ENCODE results near the gene PHKB. TPM values are rescaled to one million over a fixed set of nuclear protein-coding genes. Genes with fewer than 3 reads are reported as not detected.

PHKB gene
- polyA plus RNA-seq, 3 donors: 49.8 to 53.1 (median 50.8) TPM

DNA sequence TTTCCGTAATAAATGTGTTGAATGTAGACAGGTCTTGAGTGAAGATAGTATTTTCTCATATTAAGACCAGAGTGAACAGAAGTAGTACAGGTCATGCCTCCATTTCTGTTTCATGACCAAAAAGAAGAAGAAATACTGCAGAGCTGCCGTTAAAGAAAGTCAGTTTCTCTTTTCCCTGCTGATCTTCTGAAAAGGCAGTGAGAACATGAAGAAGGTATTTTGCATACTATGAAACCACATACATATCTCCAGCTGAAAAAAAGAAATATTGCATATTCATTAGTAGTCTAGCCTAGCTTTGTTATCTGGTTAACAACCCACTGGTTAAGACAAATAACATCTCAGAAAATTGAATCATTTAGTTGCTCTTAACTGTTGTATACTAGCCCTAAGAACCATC is 138.4 kb downstream of the PHKB start:
- Histone ChIP-seq H4K20me1 (ENCODE audit: insufficient read depth, low read length) (no peaks in the 10 kb centered on the region), H2AFZ (ENCODE audit: insufficient read depth, low read depth, low read length, poor library complexity, severe bottlenecking) (no peak overlapping the region), H3K4me1 (ENCODE audit: control insufficient read depth in 1 of 2, insufficient read depth in 2 of 2, low read length in 2 of 2) (no peaks in the 10 kb centered on the region), H3K4me2 (replicated peaks; ENCODE audit: extremely low read depth, low read length, poor library complexity, severe bottlenecking) (no peak overlapping the region), H3K36me3 (replicated peaks in 1 of 2; ENCODE audit: control insufficient read depth in 1 of 2, insufficient read depth in 2 of 2, low read length in 2 of 2) (peaks cover 24 to 74% of the 10 kb centered on the region in 2 donors), H3K27ac (ENCODE audit: low read depth in 1 of 2, low read length in 2 of 2) (peak overlapping the region in 1 of 2 donors; percentile 23), H3K79me2 (ENCODE audit: insufficient read depth, low read length) (no peaks in the 10 kb centered on the region), H3K27me3 (ENCODE audit: control insufficient read depth in 2 of 2, insufficient read depth in 2 of 2, low read length in 2 of 2) (no peaks in the 10 kb centered on the region), H3K9ac (ENCODE audit: insufficient read depth, low read length, poor library complexity, severe bottlenecking) (no peak overlapping the region), H3K4me3 (replicated peaks in 1 of 3; ENCODE audit: low read depth in 2 of 3, low read length in 3 of 3) (no peak overlapping the region), H3K9me3 (replicated peaks in 1 of 2; ENCODE audit: control insufficient read depth in 1 of 2, insufficient read depth in 1 of 2, low read length in 2 of 2) (no peaks in the 10 kb centered on the region)
- DNase-seq: no peak
- Mint-ChIP-seq H3K4me1 (peaks cover 3% of the 10 kb centered on the region), H3K27me3 (ENCODE audit: low read depth in 3 of 3) (no peaks in the 10 kb centered on the region), H3K4me3 (no peak overlapping the region), H3K9me3 (peaks cover 0 to under 1% (median 0%) of the 10 kb centered on the region in 7 donors), H3K27ac (no peak overlapping the region), H3K36me3 (peaks cover 31 to 57% of the 10 kb centered on the region in 2 donors)
- TF ChIP-seq CTCF (IDR thresholded peaks at IDR 0.05): no peak
- intact Hi-C loops (cut with micrococcal nuclease): no loop called here
- no CpG with 5 or more reads among the region's 2 CpGs for WGBS (ENCODE audit: insufficient coverage)

GRCh38 chr16:47600376-47600775 is 139.2 kb downstream of the PHKB start:
- Mint-ChIP-seq H3K9me3 (no peaks in the 10 kb centered on the region), H3K27ac (no peak overlapping the region), H3K4me1 (peaks cover 3% of the 10 kb centered on the region), H3K36me3 (peaks cover 31 to 56% of the 10 kb centered on the region in 2 donors), H3K4me3 (no peak overlapping the region), H3K27me3 (ENCODE audit: low read depth in 3 of 3) (no peaks in the 10 kb centered on the region)
- Histone ChIP-seq H2AFZ (ENCODE audit: insufficient read depth, low read depth, low read length, poor library complexity, severe bottlenecking) (no peak overlapping the region), H3K9ac (ENCODE audit: insufficient read depth, low read length, poor library complexity, severe bottlenecking) (no peak overlapping the region), H3K27ac (ENCODE audit: low read depth in 1 of 2, low read length in 2 of 2) (no peak overlapping the region), H3K4me2 (replicated peaks; ENCODE audit: extremely low read depth, low read length, poor library complexity, severe bottlenecking) (no peak overlapping the region), H3K36me3 (replicated peaks in 1 of 2; ENCODE audit: control insufficient read depth in 1 of 2, insufficient read depth in 2 of 2, low read length in 2 of 2) (peaks cover 22 to 69% of the 10 kb centered on the region in 2 donors), H3K27me3 (ENCODE audit: control insufficient read depth in 2 of 2, insufficient read depth in 2 of 2, low read length in 2 of 2) (no peaks in the 10 kb centered on the region), H3K79me2 (ENCODE audit: insufficient read depth, low read length) (no peaks in the 10 kb centered on the region), H3K9me3 (replicated peaks in 1 of 2; ENCODE audit: control insufficient read depth in 1 of 2, insufficient read depth in 1 of 2, low read length in 2 of 2) (no peaks in the 10 kb centered on the region), H3K4me1 (ENCODE audit: control insufficient read depth in 1 of 2, insufficient read depth in 2 of 2, low read length in 2 of 2) (no peaks in the 10 kb centered on the region), H4K20me1 (ENCODE audit: insufficient read depth, low read length) (no peaks in the 10 kb centered on the region), H3K4me3 (replicated peaks in 1 of 3; ENCODE audit: low read depth in 2 of 3, low read length in 3 of 3) (no peak overlapping the region)
- intact Hi-C loops (cut with micrococcal nuclease): no loop called here
- whole genome bisulfite sequencing (ENCODE audit: insufficient coverage): no CpG with 5 or more reads among the region's 6 CpGs
- DNase-seq: no peak
- no peak for TF ChIP-seq CTCF (IDR thresholded peaks at IDR 0.05)

Data from CD14-positive monocyte (primary cell).